ENCODE data around the gene CALY. TPM values are rescaled to one million over a fixed set of nuclear protein-coding genes. Genes with fewer than 3 reads are reported as not detected.

The CALY gene
- polyA plus RNA-seq, 4 donors = 1.1 to 3.0 TPM; not detected in 2

- DNase-seq = no peak
- Histone ChIP-seq H3K27ac (ENCODE audit: low read depth in 1 of 3, low read length in 2 of 3) (peak overlapping the region in 1 of 3 donors; percentile 8), H3K9me3 (ENCODE audit: control insufficient read depth in 2 of 2, insufficient read depth in 1 of 2, low read depth in 1 of 2, low read length in 1 of 2) (peaks cover 0 to 3% of the 10 kb centered on the region in 2 donors), H3K27me3 (ENCODE audit: control insufficient read depth in 3 of 3, insufficient read depth in 3 of 3, low read length in 3 of 3) (no peaks in the 10 kb centered on the region), H3K4me3 (ENCODE audit: low read depth in 1 of 3, low read length in 3 of 3) (no peak overlapping the region), H3K36me3 (ENCODE audit: control insufficient read depth in 3 of 3, insufficient read depth in 2 of 3, low read depth in 1 of 3, low read length in 3 of 3) (peaks cover 0 to 63% (median 0%) of the 10 kb centered on the region in 3 donors), H3K4me1 (ENCODE audit: control insufficient read depth in 3 of 3, insufficient read depth in 2 of 3, low read depth in 1 of 3, low read length in 2 of 3) (peaks cover 0 to 33% (median 2%) of the 10 kb centered on the region in 3 donors)
- WGBS, 3 donors = 57 to 85% (median 72%) methylated on average over 11 to 13 of the region's 13 CpGs
- FAIRE-seq = no peak
Observed at GRCh38 chr10:133350950-133351329, 14.2 kb upstream of the CALY start.

GRCh38 chr10:133350283-133350949, 13.7 kb upstream of the CALY start:
- FAIRE-seq (no peak), DNase-seq (no peak)
- Histone ChIP-seq H3K27me3 (ENCODE audit: control insufficient read depth in 3 of 3, insufficient read depth in 3 of 3, low read length in 3 of 3) (no peaks in the 10 kb centered on the region), H3K9me3 (ENCODE audit: control insufficient read depth in 2 of 2, insufficient read depth in 1 of 2, low read depth in 1 of 2, low read length in 1 of 2) (peaks cover 0 to 6% of the 10 kb centered on the region in 2 donors), H3K4me3 (ENCODE audit: low read depth in 1 of 3, low read length in 3 of 3) (no peak overlapping the region), H3K27ac (ENCODE audit: low read depth in 1 of 3, low read length in 2 of 3) (peak overlapping the region in 1 of 3 donors; percentile 8), H3K36me3 (ENCODE audit: control insufficient read depth in 3 of 3, insufficient read depth in 2 of 3, low read depth in 1 of 3, low read length in 3 of 3) (peaks cover 0 to 57% (median 0%) of the 10 kb centered on the region in 3 donors), H3K4me1 (ENCODE audit: control insufficient read depth in 3 of 3, insufficient read depth in 2 of 3, low read depth in 1 of 3, low read length in 2 of 3) (peaks cover 0 to 30% (median 2%) of the 10 kb centered on the region in 3 donors)
- WGBS, 3 donors = 77 to 80% (median 77%) methylated on average over 11 to 12 of the region's 12 CpGs

GRCh38 chr10:133349577-133350011, 12.9 kb upstream of the CALY start:
- no peak for DNase-seq
- WGBS, 3 donors = 52 to 64% (median 60%) methylated on average over 8 to 9 of the region's 9 CpGs
- no peak overlapping the region for H3K27ac ChIP-seq (ENCODE audit: low read depth in 1 of 3, low read length in 2 of 3)
- peak overlapping the region in 1 of 3 donors; percentile 18 for H3K4me3 ChIP-seq (ENCODE audit: low read depth in 1 of 3, low read length in 3 of 3)
- no peaks in the 10 kb centered on the region for H3K27me3 ChIP-seq (ENCODE audit: control insufficient read depth in 3 of 3, insufficient read depth in 3 of 3, low read length in 3 of 3)
- peaks cover 0 to 10% of the 10 kb centered on the region in 2 donors for H3K9me3 ChIP-seq (ENCODE audit: control insufficient read depth in 2 of 2, insufficient read depth in 1 of 2, low read depth in 1 of 2, low read length in 1 of 2)
- no peak for FAIRE-seq
- H3K4me1 ChIP-seq (ENCODE audit: control insufficient read depth in 3 of 3, insufficient read depth in 2 of 3, low read depth in 1 of 3, low read length in 2 of 3) = peaks cover 0 to 30% (median 2%) of the 10 kb centered on the region in 3 donors
- peaks cover 0 to 49% (median 0%) of the 10 kb centered on the region in 3 donors for H3K36me3 ChIP-seq (ENCODE audit: control insufficient read depth in 3 of 3, insufficient read depth in 2 of 3, low read depth in 1 of 3, low read length in 3 of 3)

GRCh38 chr10:133349160-133349568, 12.5 kb upstream of the CALY start:
- Histone ChIP-seq H3K4me3 (ENCODE audit: low read depth in 1 of 3, low read length in 3 of 3) (peak overlapping the region in 1 of 3 donors; percentile 18), H3K27ac (ENCODE audit: low read depth in 1 of 3, low read length in 2 of 3) (no peak overlapping the region), H3K9me3 (ENCODE audit: control insufficient read depth in 2 of 2, insufficient read depth in 1 of 2, low read depth in 1 of 2, low read length in 1 of 2) (peaks cover 0 to 12% of the 10 kb centered on the region in 2 donors), H3K27me3 (ENCODE audit: control insufficient read depth in 3 of 3, insufficient read depth in 3 of 3, low read length in 3 of 3) (no peaks in the 10 kb centered on the region), H3K4me1 (ENCODE audit: control insufficient read depth in 3 of 3, insufficient read depth in 2 of 3, low read depth in 1 of 3, low read length in 2 of 3) (peaks cover 0 to 30% (median 2%) of the 10 kb centered on the region in 3 donors), H3K36me3 (ENCODE audit: control insufficient read depth in 3 of 3, insufficient read depth in 2 of 3, low read depth in 1 of 3, low read length in 3 of 3) (peaks cover 0 to 45% (median 0%) of the 10 kb centered on the region in 3 donors)
- FAIRE-seq (no peak), DNase-seq (no peak)
- 77 to 82% (median 82%) methylated on average over 8 of the region's 8 CpGs for WGBS, 3 donors

- peak overlapping the region in 2 of 3 donors; percentile 55 to 75 for H3K4me3 ChIP-seq (ENCODE audit: low read depth in 1 of 3, low read length in 3 of 3)
- WGBS, 3 donors = 11 to 39% (median 29%) methylated on average over 11 to 16 of the region's 16 CpGs
- DNase-seq = peak; percentile 82 to 91
Observed at GRCh38 chr10:133347710-133348517, 11.2 kb upstream of the CALY start.

GRCh38 chr10:133346413-133346812, 9.7 kb upstream of the CALY start:
- DNase-seq = peak in 1 of 2 donors; percentile 24

More at GRCh38 chr10:133347710-133348517, 11.2 kb upstream of the CALY start:
- Histone ChIP-seq H3K9me3 (ENCODE audit: control insufficient read depth in 2 of 2, insufficient read depth in 1 of 2, low read depth in 1 of 2, low read length in 1 of 2) (peaks cover 0 to 12% of the 10 kb centered on the region in 2 donors), H3K4me1 (ENCODE audit: control insufficient read depth in 3 of 3, insufficient read depth in 2 of 3, low read depth in 1 of 3, low read length in 2 of 3) (peaks cover 0 to 37% (median 2%) of the 10 kb centered on the region in 3 donors), H3K36me3 (ENCODE audit: control insufficient read depth in 3 of 3, insufficient read depth in 2 of 3, low read depth in 1 of 3, low read length in 3 of 3) (peaks cover 0 to 36% (median 0%) of the 10 kb centered on the region in 3 donors), H3K27ac (ENCODE audit: low read depth in 1 of 3, low read length in 2 of 3) (peak overlapping the region; percentile 76 to 97 (median 93)), H3K27me3 (ENCODE audit: control insufficient read depth in 3 of 3, insufficient read depth in 3 of 3, low read length in 3 of 3) (peaks cover 0 to 3% (median 0%) of the 10 kb centered on the region in 3 donors)
- FAIRE-seq = no peak

GRCh38 chr10:133344236-133344635, 7.5 kb upstream of the CALY start:
- H3K4me1 ChIP-seq (ENCODE audit: control insufficient read depth in 3 of 3, insufficient read depth in 2 of 3, low read depth in 1 of 3, low read length in 2 of 3) = peaks cover 0 to 31% (median 2%) of the 10 kb centered on the region in 3 donors
- no peak for FAIRE-seq
- H3K9me3 ChIP-seq (ENCODE audit: control insufficient read depth in 2 of 2, insufficient read depth in 1 of 2, low read depth in 1 of 2, low read length in 1 of 2) = peaks cover 0 to 10% of the 10 kb centered on the region in 2 donors
- no peak overlapping the region for H3K27ac ChIP-seq (ENCODE audit: low read depth in 1 of 3, low read length in 2 of 3)
- no peak for DNase-seq
- peaks cover 0 to 3% (median 0%) of the 10 kb centered on the region in 3 donors for H3K27me3 ChIP-seq (ENCODE audit: control insufficient read depth in 3 of 3, insufficient read depth in 3 of 3, low read length in 3 of 3)
- WGBS, 3 donors = 71 to 88% (median 75%) methylated on average over 5 of the region's 5 CpGs
- H3K36me3 ChIP-seq (ENCODE audit: control insufficient read depth in 3 of 3, insufficient read depth in 2 of 3, low read depth in 1 of 3, low read length in 3 of 3) = peaks cover 0 to 2% (median 0%) of the 10 kb centered on the region in 3 donors
- no peak overlapping the region for H3K4me3 ChIP-seq (ENCODE audit: low read depth in 1 of 3, low read length in 3 of 3)

More at GRCh38 chr10:133346413-133346812, 9.7 kb upstream of the CALY start:
- Histone ChIP-seq H3K27ac (ENCODE audit: low read depth in 1 of 3, low read length in 2 of 3) (peak overlapping the region in 2 of 3 donors; percentile 37 to 93), H3K36me3 (ENCODE audit: control insufficient read depth in 3 of 3, insufficient read depth in 2 of 3, low read depth in 1 of 3, low read length in 3 of 3) (peaks cover 0 to 21% (median 0%) of the 10 kb centered on the region in 3 donors), H3K27me3 (ENCODE audit: control insufficient read depth in 3 of 3, insufficient read depth in 3 of 3, low read length in 3 of 3) (peaks cover 0 to 3% (median 0%) of the 10 kb centered on the region in 3 donors), H3K4me1 (ENCODE audit: control insufficient read depth in 3 of 3, insufficient read depth in 2 of 3, low read depth in 1 of 3, low read length in 2 of 3) (peaks cover 0 to 42% (median 2%) of the 10 kb centered on the region in 3 donors), H3K9me3 (ENCODE audit: control insufficient read depth in 2 of 2, insufficient read depth in 1 of 2, low read depth in 1 of 2, low read length in 1 of 2) (peaks cover 0 to 12% of the 10 kb centered on the region in 2 donors), H3K4me3 (ENCODE audit: low read depth in 1 of 3, low read length in 3 of 3) (no peak overlapping the region)
- FAIRE-seq = no peak
- WGBS, 3 donors = 44 to 47% (median 47%) methylated on average over 10 to 11 of the region's 11 CpGs

DNA sequence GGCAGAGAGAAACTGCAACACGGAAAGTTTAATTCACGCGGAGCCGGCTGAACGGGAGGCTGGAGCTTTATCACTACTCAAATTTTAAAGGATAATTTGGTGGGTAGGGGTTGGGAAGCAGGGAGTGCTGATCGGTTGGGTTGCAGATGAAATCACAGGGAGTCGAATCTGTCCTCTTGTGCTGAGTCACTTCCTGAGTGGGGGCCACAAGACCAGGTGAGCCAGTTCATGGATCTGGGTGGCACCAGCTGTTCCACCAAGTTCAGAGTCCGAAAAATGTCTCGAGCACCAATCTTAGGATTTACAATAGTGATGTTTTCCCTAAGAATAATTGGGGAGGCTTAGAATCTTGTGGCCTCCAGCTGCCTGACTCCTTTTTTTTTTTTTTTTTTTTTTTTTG, 6.9 kb upstream of the CALY start:
- H3K4me1 ChIP-seq (ENCODE audit: control insufficient read depth in 3 of 3, insufficient read depth in 2 of 3, low read depth in 1 of 3, low read length in 2 of 3) = peaks cover 0 to 30% (median 2%) of the 10 kb centered on the region in 3 donors
- no peaks in the 10 kb centered on the region for H3K36me3 ChIP-seq (ENCODE audit: control insufficient read depth in 3 of 3, insufficient read depth in 2 of 3, low read depth in 1 of 3, low read length in 3 of 3)
- H3K9me3 ChIP-seq (ENCODE audit: control insufficient read depth in 2 of 2, insufficient read depth in 1 of 2, low read depth in 1 of 2, low read length in 1 of 2) = peaks cover 0 to 10% of the 10 kb centered on the region in 2 donors
- DNase-seq (peak; percentile 53 to 85), FAIRE-seq (no peak)
- peak overlapping the region in 2 of 3 donors; percentile 89 to 90 for H3K27ac ChIP-seq (ENCODE audit: low read depth in 1 of 3, low read length in 2 of 3)
- WGBS, 3 donors = 7 to 45% (median 23%) methylated on average over 9 of the region's 9 CpGs
- H3K27me3 ChIP-seq (ENCODE audit: control insufficient read depth in 3 of 3, insufficient read depth in 3 of 3, low read length in 3 of 3) = peaks cover 0 to 3% (median 3%) of the 10 kb centered on the region in 3 donors
- H3K4me3 ChIP-seq (ENCODE audit: low read depth in 1 of 3, low read length in 3 of 3) = peak overlapping the region in 1 of 3 donors; percentile 28

All from small intestine (tissue), 7 donors.